BJ (cell line): ENCODE data around the gene GATB. TPM values are rescaled to one million over a fixed set of nuclear protein-coding genes. Genes with fewer than 3 reads are reported as not detected.

Experiments
- CTCF ChIA-PET: fragments of 350-600 bp; formaldehyde crosslinking; extraction: SDS; loops from one replicate; lab custom pipeline; 2021; ENCODE audit warnings: antibody characterized with exemption, inconsistent platforms; lab: Yijun Ruan, JAX
- POLR2A ChIA-PET: fragments of 300-600 bp; sonication (Branson Sonifier 250); formaldehyde crosslinking; extraction: SDS; loops from one replicate; lab custom pipeline; 2021; ENCODE audit warnings: antibody characterized with exemption; lab: Charles Lee
- DNase-seq: peaks from one replicate; pipeline ENCODE4 v3.0.0-alpha.2; 2011; ENCODE audit warnings: low read depth
- H3K27me3 ChIP-seq: 2 replicates; pipeline ENCODE4 v1.6.0; 2011; ENCODE audit warnings: low read length; ENCODE audit not compliant: control insufficient read depth, insufficient read depth
- H3K36me3 ChIP-seq: 2 replicates; pipeline ENCODE4 v1.5.1; 2011; ENCODE audit warnings: low read length; ENCODE audit not compliant: control insufficient read depth, insufficient read depth
- H3K4me3 ChIP-seq: 2 replicates; pipeline ENCODE4 v1.5.1; 2011; ENCODE audit warnings: low read depth, mild to moderate bottlenecking, control low read depth, low read length
- polyA plus RNA-seq: library from polyadenylated mRNA; depleted of rRNA; stranded (reverse); fragments of >200 nt; gene quantifications from 2 replicates; pipeline ENCODE4 v1.2.3, GENCODE V29; 2011
- TF ChIP-seq, protein P1 (sequence below): IDR thresholded peaks from 2 replicates; pipeline ENCODE4 v1.5.1; 2011; ENCODE audit warnings: low read depth, mild to moderate bottlenecking, control low read depth, inconsistent platforms, low read length, moderate library complexity; ENCODE audit not compliant: insufficient read depth

The GATB gene
- polyA plus RNA-seq, 1 experiment: 20.5 TPM

DNA sequence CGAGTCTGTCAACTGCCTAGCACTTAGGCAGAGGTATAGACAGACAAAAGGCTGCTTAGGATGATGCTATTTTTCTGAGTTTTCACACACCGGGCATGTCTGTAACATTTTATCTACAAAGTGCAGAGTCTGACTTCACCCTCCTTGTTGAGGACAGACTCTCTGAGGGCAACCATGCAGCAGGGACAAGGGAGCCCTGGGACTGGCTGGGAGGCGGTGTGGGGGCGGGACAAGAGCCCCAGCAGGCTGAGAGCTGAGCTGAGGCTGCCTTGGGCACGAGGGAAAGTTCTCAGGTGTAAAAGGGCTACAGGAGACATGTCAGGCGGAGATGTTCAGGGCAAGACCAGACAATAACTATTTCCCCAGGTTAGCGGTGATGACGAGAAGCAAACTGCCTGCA lies 81.6 kb downstream of the GATB start:
- no peak overlapping the region for H3K4me3 ChIP-seq
- CTCF ChIA-PET: no interaction called here
- TF ChIP-seq, protein P1, sequence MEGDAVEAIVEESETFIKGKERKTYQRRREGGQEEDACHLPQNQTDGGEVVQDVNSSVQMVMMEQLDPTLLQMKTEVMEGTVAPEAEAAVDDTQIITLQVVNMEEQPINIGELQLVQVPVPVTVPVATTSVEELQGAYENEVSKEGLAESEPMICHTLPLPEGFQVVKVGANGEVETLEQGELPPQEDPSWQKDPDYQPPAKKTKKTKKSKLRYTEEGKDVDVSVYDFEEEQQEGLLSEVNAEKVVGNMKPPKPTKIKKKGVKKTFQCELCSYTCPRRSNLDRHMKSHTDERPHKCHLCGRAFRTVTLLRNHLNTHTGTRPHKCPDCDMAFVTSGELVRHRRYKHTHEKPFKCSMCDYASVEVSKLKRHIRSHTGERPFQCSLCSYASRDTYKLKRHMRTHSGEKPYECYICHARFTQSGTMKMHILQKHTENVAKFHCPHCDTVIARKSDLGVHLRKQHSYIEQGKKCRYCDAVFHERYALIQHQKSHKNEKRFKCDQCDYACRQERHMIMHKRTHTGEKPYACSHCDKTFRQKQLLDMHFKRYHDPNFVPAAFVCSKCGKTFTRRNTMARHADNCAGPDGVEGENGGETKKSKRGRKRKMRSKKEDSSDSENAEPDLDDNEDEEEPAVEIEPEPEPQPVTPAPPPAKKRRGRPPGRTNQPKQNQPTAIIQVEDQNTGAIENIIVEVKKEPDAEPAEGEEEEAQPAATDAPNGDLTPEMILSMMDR: no peak
- no peaks in the 10 kb centered on the region for H3K36me3 ChIP-seq
- no peak for DNase-seq
- no peaks in the 10 kb centered on the region for H3K27me3 ChIP-seq
- POLR2A ChIA-PET: no interaction called here

GRCh38 chr4:151678048-151678872 lies 82.5 kb downstream of the GATB start:
- no peaks in the 10 kb centered on the region for H3K36me3 ChIP-seq
- ChIA-PET POLR2A (no interaction called here), CTCF (interaction anchor here (0.7 to 1.2 kb wide), 2 partner anchors 16 to 693 kb away, joined by 3 to 4 read pairs; no protein-coding TSS in a partner anchor)
- no peaks in the 10 kb centered on the region for H3K27me3 ChIP-seq
- TF ChIP-seq, protein P1: no peak
- no peak overlapping the region for H3K4me3 ChIP-seq
- DNase-seq: no peak

GRCh38 chr4:151677193-151677592 lies 83.6 kb downstream of the GATB start:
- TF ChIP-seq, protein P1: no peak
- no peaks in the 10 kb centered on the region for H3K27me3 ChIP-seq
- no peaks in the 10 kb centered on the region for H3K36me3 ChIP-seq
- POLR2A ChIA-PET: no interaction called here
- DNase-seq: no peak
- CTCF ChIA-PET: no interaction called here
- H3K4me3 ChIP-seq: no peak overlapping the region

GRCh38 chr4:151676301-151676700 lies 84.5 kb downstream of the GATB start:
- no peak for DNase-seq
- H3K4me3 ChIP-seq: no peak overlapping the region
- no peaks in the 10 kb centered on the region for H3K27me3 ChIP-seq
- H3K36me3 ChIP-seq: no peaks in the 10 kb centered on the region
- CTCF ChIA-PET: no interaction called here
- POLR2A ChIA-PET: no interaction called here
- TF ChIP-seq, protein P1: no peak

DNA sequence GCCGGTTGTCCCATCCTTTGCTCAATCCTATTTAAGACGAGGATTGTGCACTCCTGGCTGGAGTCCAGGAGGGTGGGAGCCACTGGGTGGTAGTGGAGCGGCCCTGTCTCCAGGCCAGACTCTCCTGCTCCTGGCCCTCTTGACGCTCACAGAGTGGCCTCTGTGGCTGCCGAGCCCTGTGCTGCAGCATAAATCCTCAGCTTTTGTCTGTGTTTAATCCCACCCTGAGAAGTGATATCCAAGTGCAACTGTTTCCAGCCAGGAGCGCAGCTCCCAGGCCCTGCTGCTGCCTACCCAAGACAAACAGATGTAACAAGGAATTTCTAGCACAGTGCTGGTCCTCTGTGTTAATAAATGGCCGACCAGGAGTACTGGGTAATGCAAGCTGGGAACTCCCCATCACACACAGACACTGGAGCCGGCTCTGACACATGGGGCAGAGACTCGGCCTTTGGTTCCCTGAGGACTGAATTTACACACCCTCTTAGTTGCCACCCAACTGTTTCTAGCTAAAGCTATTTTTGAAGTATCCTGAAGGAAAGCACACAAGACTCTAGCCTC lies 85.3 kb downstream of the GATB start:
- no peaks in the 10 kb centered on the region for H3K27me3 ChIP-seq
- POLR2A ChIA-PET: no interaction called here
- H3K36me3 ChIP-seq: no peaks in the 10 kb centered on the region
- CTCF ChIA-PET: no interaction called here
- H3K4me3 ChIP-seq: no peak overlapping the region
- DNase-seq: no peak
- TF ChIP-seq, protein P1: no peak
